BLaER1 (cell line): Measurements from ENCODE around the gene PXDN.
A peak's percentile ranks its signal among the peaks of the same experiment; 100 is the strongest.

Experiments
- H3K27ac ChIP-seq: shearing (Covaris generic); formaldehyde crosslinking; 2 replicates; pipeline ENCODE4 v1.8.1; 2022
- H3K27me3 ChIP-seq: shearing (Covaris generic); formaldehyde crosslinking; 2 replicates; pipeline ENCODE4 v1.8.1; 2022
- H3K36me3 ChIP-seq: shearing (Covaris generic); formaldehyde crosslinking; 2 replicates; pipeline ENCODE4 v1.8.1; 2022
- H3K4me1 ChIP-seq: shearing (Covaris generic); formaldehyde crosslinking; 2 replicates; pipeline ENCODE4 v1.8.1; 2022
- H3K4me2 ChIP-seq: shearing (Covaris generic); formaldehyde crosslinking; 2 replicates; pipeline ENCODE4 v1.8.1; 2022
- H3K4me3 ChIP-seq: shearing (Covaris generic); formaldehyde crosslinking; 2 replicates; pipeline ENCODE4 v1.8.1; 2022
- H3K9ac ChIP-seq: shearing (Covaris generic); formaldehyde crosslinking; 2 replicates; pipeline ENCODE4 v1.8.1; 2022
- H3K9me3 ChIP-seq: shearing (Covaris generic); formaldehyde crosslinking; 2 replicates; pipeline ENCODE4 v1.8.1; 2022
- H4K20me1 ChIP-seq: shearing (Covaris generic); formaldehyde crosslinking; 2 replicates; pipeline ENCODE4 v1.8.1; 2022
- Cebpa-rat ChIP-seq: shearing (Covaris generic); IDR thresholded peaks from 2 replicates; pipeline ENCODE4 v1.8.1; 2022

PXDN gene

DNA sequence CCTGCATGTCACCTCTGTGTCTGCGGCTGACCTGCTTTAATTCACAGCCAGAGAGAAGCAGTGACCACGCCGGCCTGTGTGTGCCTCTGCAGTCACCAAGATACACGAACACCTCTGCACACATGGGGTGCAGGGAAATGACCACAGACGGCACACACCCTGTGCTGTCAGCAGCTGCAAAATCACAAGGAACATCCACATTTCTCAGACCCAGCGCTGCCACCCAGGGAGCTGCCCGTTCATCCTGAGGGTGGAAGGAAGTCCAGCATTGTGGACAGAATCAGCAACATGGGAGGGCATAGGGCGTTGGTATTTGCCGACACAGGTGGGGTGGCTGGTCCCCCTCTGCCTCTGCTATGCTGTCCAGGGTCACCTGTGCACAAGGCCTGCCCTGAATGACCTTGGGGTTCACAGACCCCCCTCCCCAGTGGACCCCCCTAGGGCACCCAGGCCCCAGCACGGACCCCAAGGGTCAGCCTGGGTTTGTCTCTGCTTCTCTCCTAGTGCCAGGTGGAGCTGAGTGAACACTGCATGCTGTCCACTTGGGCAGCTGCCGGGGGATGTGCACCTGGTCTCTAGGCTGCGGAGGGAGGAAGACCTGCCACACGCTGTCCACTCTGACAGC, 107.4 kb downstream of the PXDN start:
- H4K20me1 ChIP-seq, result peaks cover 93% of the 10 kb centered on the region
- no peaks in the 10 kb centered on the region for H3K9me3 ChIP-seq
- no peak overlapping the region for H3K27ac ChIP-seq
- H3K4me2 ChIP-seq, result no peak overlapping the region
- H3K9ac ChIP-seq, result no peak overlapping the region
- no peak for TF ChIP-seq Cebpa-rat
- H3K4me3 ChIP-seq, result no peak overlapping the region
- no peaks in the 10 kb centered on the region for H3K27me3 ChIP-seq
- peaks cover 100% of the 10 kb centered on the region for H3K36me3 ChIP-seq
- no peaks in the 10 kb centered on the region for H3K4me1 ChIP-seq

- Histone ChIP-seq H3K9me3 (no peaks in the 10 kb centered on the region; the same call in 1 of the 2 replicates), H3K36me3 (peaks cover 100% of the 10 kb centered on the region), H3K4me2 (no peak overlapping the region), H3K27me3 (no peaks in the 10 kb centered on the region), H3K4me1 (no peaks in the 10 kb centered on the region), H3K4me3 (no peak overlapping the region), H4K20me1 (peaks cover 82% of the 10 kb centered on the region), H3K27ac (no peak overlapping the region), H3K9ac (no peak overlapping the region)
- TF ChIP-seq Cebpa-rat, result no peak
Measured at GRCh38 chr2:1635823-1636222, 108.5 kb downstream of the PXDN start.

GRCh38 chr2:1634681-1635341, 109.5 kb downstream of the PXDN start:
- Histone ChIP-seq H3K36me3 (peaks cover 100% of the 10 kb centered on the region), H3K27ac (no peak overlapping the region), H3K4me2 (no peak overlapping the region), H3K27me3 (no peaks in the 10 kb centered on the region), H3K4me1 (no peaks in the 10 kb centered on the region), H3K9ac (no peak overlapping the region), H3K9me3 (peaks cover 9% of the 10 kb centered on the region), H4K20me1 (peaks cover 72% of the 10 kb centered on the region), H3K4me3 (no peak overlapping the region)
- TF ChIP-seq Cebpa-rat, result no peak

DNA sequence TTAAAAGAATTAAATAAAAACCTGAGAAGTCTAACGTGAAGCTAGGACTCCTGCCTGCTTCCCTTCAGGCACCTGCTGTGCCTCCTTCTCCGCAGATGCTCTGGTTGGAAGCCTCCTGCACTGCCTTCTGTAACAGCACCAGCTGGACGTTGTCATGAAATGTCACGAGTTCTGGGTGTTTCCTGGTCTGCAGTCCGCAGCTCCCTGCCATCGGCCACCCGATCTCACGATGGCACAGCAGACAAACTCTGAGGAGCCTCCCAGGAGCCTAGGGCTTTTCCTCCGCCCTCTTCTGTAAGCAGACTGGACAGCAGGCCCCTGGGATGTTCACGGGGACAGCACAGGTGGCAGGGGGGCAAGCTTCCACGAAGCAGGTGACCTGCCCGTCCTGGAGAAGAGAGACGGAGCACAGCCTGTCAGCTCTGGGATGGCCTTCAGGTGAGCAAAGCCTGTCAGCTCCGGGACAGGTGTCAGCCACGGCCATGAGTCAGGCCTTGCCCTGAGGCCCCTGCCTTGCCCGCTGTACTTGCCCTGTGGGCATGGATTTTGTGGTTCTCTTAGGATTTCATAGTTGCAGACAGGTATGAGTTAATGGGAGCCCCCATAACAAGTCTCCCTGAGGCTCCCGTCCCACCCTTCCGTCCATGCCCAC, 110.3 kb downstream of the PXDN start:
- H4K20me1 ChIP-seq, result peaks cover 65% of the 10 kb centered on the region
- no peak overlapping the region for H3K9ac ChIP-seq
- no peak overlapping the region for H3K4me2 ChIP-seq
- peaks cover 5% of the 10 kb centered on the region for H3K4me1 ChIP-seq
- no peak overlapping the region for H3K27ac ChIP-seq
- no peaks in the 10 kb centered on the region for H3K27me3 ChIP-seq
- TF ChIP-seq Cebpa-rat, result no peak
- peaks cover 100% of the 10 kb centered on the region for H3K36me3 ChIP-seq
- H3K4me3 ChIP-seq, result no peak overlapping the region
- peaks cover 17% of the 10 kb centered on the region for H3K9me3 ChIP-seq

GRCh38 chr2:1633092-1633671, 111.1 kb downstream of the PXDN start:
- Histone ChIP-seq H3K9ac (no peak overlapping the region), H4K20me1 (peaks cover 56% of the 10 kb centered on the region), H3K4me3 (no peak overlapping the region), H3K4me2 (no peak overlapping the region), H3K27ac (no peak overlapping the region), H3K4me1 (peaks cover 14% of the 10 kb centered on the region), H3K27me3 (no peaks in the 10 kb centered on the region), H3K9me3 (peaks cover 17% of the 10 kb centered on the region), H3K36me3 (peaks cover 92% of the 10 kb centered on the region)
- TF ChIP-seq Cebpa-rat, result no peak

GRCh38 chr2:1632510-1632909, 111.8 kb downstream of the PXDN start:
- no peak overlapping the region for H3K9ac ChIP-seq
- peaks cover 21% of the 10 kb centered on the region for H3K4me1 ChIP-seq
- H3K27ac ChIP-seq, result no peak overlapping the region
- no peaks in the 10 kb centered on the region for H3K27me3 ChIP-seq
- TF ChIP-seq Cebpa-rat, result no peak
- no peak overlapping the region for H3K4me2 ChIP-seq
- H4K20me1 ChIP-seq, result peaks cover 49% of the 10 kb centered on the region
- H3K36me3 ChIP-seq, result peaks cover 86% of the 10 kb centered on the region
- H3K9me3 ChIP-seq, result peaks cover 17% of the 10 kb centered on the region
- H3K4me3 ChIP-seq, result no peak overlapping the region

DNA sequence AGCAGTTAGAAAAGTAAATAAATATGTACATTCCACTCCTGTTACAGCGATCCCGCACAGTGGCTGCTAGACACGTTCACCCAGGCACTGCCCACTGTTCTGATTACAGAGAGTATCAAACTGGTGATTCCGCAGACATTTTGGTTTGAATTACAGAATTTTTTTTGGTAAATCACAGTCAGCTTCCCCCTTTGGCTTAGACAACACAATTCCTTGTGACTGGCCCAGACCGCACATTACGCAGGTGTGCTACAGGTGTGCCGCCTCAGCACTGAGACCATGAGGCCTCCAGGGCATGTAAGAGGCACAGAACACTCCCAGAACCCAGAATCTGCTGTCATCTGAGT, 112.3 kb downstream of the PXDN start:
- Histone ChIP-seq H3K4me3 (no peak overlapping the region), H3K9ac (no peak overlapping the region), H3K27me3 (no peaks in the 10 kb centered on the region), H4K20me1 (peaks cover 44% of the 10 kb centered on the region), H3K4me1 (peaks cover 26% of the 10 kb centered on the region), H3K4me2 (no peak overlapping the region), H3K9me3 (peaks cover 17% of the 10 kb centered on the region), H3K36me3 (peaks cover 80% of the 10 kb centered on the region), H3K27ac (no peak overlapping the region)
- TF ChIP-seq Cebpa-rat, result no peak

DNA sequence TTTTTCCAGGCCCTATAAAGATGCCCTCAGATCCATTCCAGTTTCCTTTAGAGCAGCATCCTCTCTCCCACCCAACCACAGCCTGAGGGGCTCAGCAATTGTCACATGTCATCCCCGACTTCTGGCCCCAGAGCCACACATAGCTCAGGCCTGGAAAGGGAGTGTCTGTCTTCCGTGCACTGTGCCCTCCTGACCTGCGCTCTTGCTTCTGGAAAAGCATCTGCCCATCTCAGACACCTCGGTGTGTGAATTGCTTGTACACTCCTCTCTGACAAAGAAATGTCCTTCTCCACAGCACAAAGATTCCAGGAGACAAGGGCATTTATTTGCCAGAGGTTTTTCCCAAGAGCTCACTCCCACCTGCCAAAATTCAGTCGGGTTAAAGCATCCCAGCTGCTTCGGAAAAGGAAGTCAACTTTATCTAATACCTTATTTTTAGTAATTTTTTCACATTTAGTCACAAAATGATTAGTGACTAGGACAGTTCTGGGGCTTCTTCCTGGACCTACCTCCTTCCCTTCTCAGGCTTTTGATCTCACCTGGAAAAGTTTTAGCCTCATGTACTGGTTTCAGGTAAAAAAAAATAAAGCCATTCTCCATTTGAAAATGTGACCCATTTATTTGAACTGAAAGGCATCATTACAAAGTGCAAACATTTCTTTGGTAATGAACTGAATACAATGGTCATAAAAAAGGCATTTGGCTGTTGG, 112.9 kb downstream of the PXDN start:
- Histone ChIP-seq H3K9me3 (peaks cover 17% of the 10 kb centered on the region), H3K4me3 (no peak overlapping the region), H3K9ac (no peak overlapping the region), H3K4me2 (no peak overlapping the region), H4K20me1 (peaks cover 38% of the 10 kb centered on the region), H3K27ac (no peak overlapping the region), H3K4me1 (peaks cover 32% of the 10 kb centered on the region), H3K36me3 (peaks cover 75% of the 10 kb centered on the region), H3K27me3 (no peaks in the 10 kb centered on the region)
- no peak for TF ChIP-seq Cebpa-rat

GRCh38 chr2:1628893-1629292, 115.4 kb downstream of the PXDN start:
- no peak for TF ChIP-seq Cebpa-rat
- H3K9me3 ChIP-seq, result peaks cover 17% of the 10 kb centered on the region
- peaks cover 56% of the 10 kb centered on the region for H3K4me1 ChIP-seq
- peaks cover 15% of the 10 kb centered on the region for H4K20me1 ChIP-seq
- H3K27me3 ChIP-seq, result no peaks in the 10 kb centered on the region
- peak overlapping the region; percentile 70 for H3K4me2 ChIP-seq
- H3K4me3 ChIP-seq, result no peak overlapping the region
- H3K27ac ChIP-seq, result no peak overlapping the region
- H3K9ac ChIP-seq, result no peak overlapping the region
- H3K36me3 ChIP-seq, result peaks cover 50% of the 10 kb centered on the region
